DND-41 (cell line): Measurements from ENCODE around the gene TEX13B.

ENCODE experiments used
- ATAC-seq: fragments of 200-7000 bp; cut with Tn5 transposase; 3 replicates; pipeline ENCODE4 v1.9.1; 2021; ENCODE audit warnings: low read depth; ENCODE audit not compliant: insufficient read depth
- DNase-seq: peaks from one replicate; pipeline ENCODE4 v3.0.0-alpha.2; 2020
- H2AFZ ChIP-seq: 2 replicates; pipeline ENCODE4 v1.6.0; 2012; ENCODE audit warnings: low read depth, low read length
- H3K27ac ChIP-seq: 2 replicates; pipeline ENCODE4 v1.5.1; 2012; ENCODE audit warnings: low read length, inconsistent platforms
- H3K27me3 ChIP-seq: fragments of 200-600 bp; sonication (generic); 2 replicates; pipeline ENCODE4 v1.6.0; 2012; ENCODE audit warnings: low read length, mild to moderate bottlenecking, inconsistent platforms; ENCODE audit not compliant: insufficient read depth, poor library complexity
- H3K36me3 ChIP-seq: 2 replicates; pipeline ENCODE4 v1.5.1; 2012; ENCODE audit warnings: low read length, inconsistent platforms; ENCODE audit not compliant: insufficient read depth
- H3K4me1 ChIP-seq: 2 replicates; pipeline ENCODE4 v1.5.1; 2012; ENCODE audit warnings: mild to moderate bottlenecking, low read length; ENCODE audit not compliant: insufficient read depth
- H3K4me2 ChIP-seq: 2 replicates; pipeline ENCODE4 v1.6.0; 2012; ENCODE audit warnings: mild to moderate bottlenecking, moderate library complexity, low read length, inconsistent platforms; ENCODE audit not compliant: insufficient read depth
- H3K4me3 ChIP-seq, 2 experiments: fragments of 200-600 bp in 1 of 2; shearing (Covaris generic) in 1 of 2; 2 replicates each; pipeline ENCODE4 v1.5.1; 2012 to 2016; ENCODE audit warnings: inconsistent platforms in 2 of 2, low read length in 2 of 2, mild to moderate bottlenecking in 2 of 2, low read depth in 1 of 2, moderate library complexity in 1 of 2
- H3K79me2 ChIP-seq: 2 replicates; pipeline ENCODE4 v1.6.0; 2012; ENCODE audit warnings: low read length, inconsistent platforms; ENCODE audit not compliant: insufficient read depth
- H3K9ac ChIP-seq: 2 replicates; pipeline ENCODE4 v1.6.0; 2012; ENCODE audit warnings: low read depth, mild to moderate bottlenecking, inconsistent platforms, low read length, moderate library complexity
- H3K9me3 ChIP-seq: 2 replicates; pipeline ENCODE4 v1.5.1; 2012; ENCODE audit warnings: low read length, moderate library complexity, mild to moderate bottlenecking, inconsistent platforms; ENCODE audit not compliant: insufficient read depth, severe bottlenecking
- H4K20me1 ChIP-seq: 2 replicates; pipeline ENCODE4 v1.6.0; 2012; ENCODE audit warnings: low read length; ENCODE audit not compliant: insufficient read depth
- EZH2 ChIP-seq: IDR thresholded peaks from 3 replicates; pipeline ENCODE4 v1.6.1; 2012; ENCODE audit warnings: borderline replicate concordance, low read depth, mild to moderate bottlenecking, moderate library complexity, low read length, inconsistent platforms; ENCODE audit not compliant: severe bottlenecking
- TF ChIP-seq, protein P1 (sequence below): IDR thresholded peaks from 2 replicates; pipeline ENCODE4 v1.5.1; 2012; ENCODE audit warnings: borderline replicate concordance, low read length, moderate library complexity, mild to moderate bottlenecking; ENCODE audit not compliant: poor library complexity, severe bottlenecking; ENCODE audit errors: extremely low read depth

The TEX13B gene

GRCh38 chrX:107979534-107979933 lies 2.6 kb downstream of the TEX13B start:
- Histone ChIP-seq H3K79me2 (no peaks in the 10 kb centered on the region), H3K9me3 (no peaks in the 10 kb centered on the region), H3K27me3 (no peaks in the 10 kb centered on the region), H3K4me1 (no peaks in the 10 kb centered on the region), H3K27ac (no peak overlapping the region), H2AFZ (no peak overlapping the region), H3K4me3 (no peak overlapping the region), H3K4me2 (no peak overlapping the region), H3K9ac (no peak overlapping the region), H3K36me3 (no peaks in the 10 kb centered on the region), H4K20me1 (no peaks in the 10 kb centered on the region)
- ATAC-seq, result no peak
- TF ChIP-seq, protein P1, sequence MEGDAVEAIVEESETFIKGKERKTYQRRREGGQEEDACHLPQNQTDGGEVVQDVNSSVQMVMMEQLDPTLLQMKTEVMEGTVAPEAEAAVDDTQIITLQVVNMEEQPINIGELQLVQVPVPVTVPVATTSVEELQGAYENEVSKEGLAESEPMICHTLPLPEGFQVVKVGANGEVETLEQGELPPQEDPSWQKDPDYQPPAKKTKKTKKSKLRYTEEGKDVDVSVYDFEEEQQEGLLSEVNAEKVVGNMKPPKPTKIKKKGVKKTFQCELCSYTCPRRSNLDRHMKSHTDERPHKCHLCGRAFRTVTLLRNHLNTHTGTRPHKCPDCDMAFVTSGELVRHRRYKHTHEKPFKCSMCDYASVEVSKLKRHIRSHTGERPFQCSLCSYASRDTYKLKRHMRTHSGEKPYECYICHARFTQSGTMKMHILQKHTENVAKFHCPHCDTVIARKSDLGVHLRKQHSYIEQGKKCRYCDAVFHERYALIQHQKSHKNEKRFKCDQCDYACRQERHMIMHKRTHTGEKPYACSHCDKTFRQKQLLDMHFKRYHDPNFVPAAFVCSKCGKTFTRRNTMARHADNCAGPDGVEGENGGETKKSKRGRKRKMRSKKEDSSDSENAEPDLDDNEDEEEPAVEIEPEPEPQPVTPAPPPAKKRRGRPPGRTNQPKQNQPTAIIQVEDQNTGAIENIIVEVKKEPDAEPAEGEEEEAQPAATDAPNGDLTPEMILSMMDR, result no peak
- no peak for TF ChIP-seq EZH2
- no peak for DNase-seq

- H2AFZ ChIP-seq, result no peak overlapping the region
- TF ChIP-seq, protein P1, result peak; percentile 35
- TF ChIP-seq EZH2, result no peak
- no peak overlapping the region for H3K9ac ChIP-seq
- no peaks in the 10 kb centered on the region for H4K20me1 ChIP-seq
- no peak overlapping the region for H3K4me2 ChIP-seq
- no peaks in the 10 kb centered on the region for H3K36me3 ChIP-seq
- no peak overlapping the region for H3K4me3 ChIP-seq
- DNase-seq (no peak), ATAC-seq (no peak)
- H3K9me3 ChIP-seq, result no peaks in the 10 kb centered on the region
- H3K27ac ChIP-seq, result no peak overlapping the region
- H3K27me3 ChIP-seq, result no peaks in the 10 kb centered on the region
- H3K4me1 ChIP-seq, result no peaks in the 10 kb centered on the region
- no peaks in the 10 kb centered on the region for H3K79me2 ChIP-seq
Observed at GRCh38 chrX:107978707-107979307, 3.4 kb downstream of the TEX13B start.

DNA sequence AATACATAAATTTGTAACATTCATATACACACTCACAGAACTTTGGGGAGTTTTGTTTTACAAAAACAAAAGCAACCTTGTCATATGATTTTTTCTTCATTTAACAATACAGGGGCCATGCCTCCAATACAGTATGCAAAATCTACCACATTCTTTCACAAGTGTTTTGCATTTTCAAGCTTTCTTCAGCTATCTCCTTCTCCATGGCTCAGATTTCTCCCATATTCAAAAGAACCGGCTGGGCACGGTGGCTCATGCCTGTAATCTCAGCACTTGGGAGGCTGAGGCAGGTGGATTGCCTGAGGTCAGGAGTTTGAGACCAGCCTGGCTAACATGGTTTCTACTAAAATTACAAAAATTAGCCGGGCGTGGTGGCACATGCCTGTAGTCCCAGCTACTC lies 4.1 kb downstream of the TEX13B start:
- no peak overlapping the region for H3K27ac ChIP-seq
- TF ChIP-seq, protein P1, result no peak
- no peak for TF ChIP-seq EZH2

DNA sequence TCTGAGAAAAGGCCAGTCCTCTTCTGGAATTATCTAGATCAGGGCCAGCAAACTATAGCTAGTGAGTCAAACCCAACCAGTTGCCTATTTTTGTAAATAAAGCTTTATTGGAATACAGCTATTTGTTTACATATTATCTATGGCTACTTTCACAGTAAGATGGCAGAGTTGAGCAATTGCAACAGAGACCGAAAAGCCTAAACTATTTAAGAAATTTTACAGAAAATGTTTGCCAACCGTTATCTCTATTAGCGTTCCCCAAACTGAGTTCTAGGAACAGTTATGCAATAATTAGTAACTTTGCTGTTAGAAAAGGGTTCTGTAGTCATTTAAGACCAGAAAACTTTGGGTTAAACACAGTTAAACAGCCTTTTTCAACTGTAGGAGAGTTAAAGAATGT lies 10.5 kb downstream of the TEX13B start:
- Histone ChIP-seq H3K4me3 (no peak overlapping the region), H3K4me2 (no peak overlapping the region), H3K79me2 (no peaks in the 10 kb centered on the region), H3K36me3 (no peaks in the 10 kb centered on the region), H3K27me3 (no peaks in the 10 kb centered on the region), H2AFZ (no peak overlapping the region), H3K27ac (no peak overlapping the region), H3K4me1 (no peaks in the 10 kb centered on the region), H3K9ac (no peak overlapping the region), H3K9me3 (no peaks in the 10 kb centered on the region), H4K20me1 (no peaks in the 10 kb centered on the region)
- ATAC-seq (no peak), DNase-seq (no peak)
- TF ChIP-seq EZH2, result no peak
- TF ChIP-seq, protein P1, result no peak

More for the DNA sequence above, 4.1 kb downstream of the TEX13B start:
- no peak for DNase-seq
- H4K20me1 ChIP-seq, result no peaks in the 10 kb centered on the region
- ATAC-seq, result no peak
- H3K9ac ChIP-seq, result no peak overlapping the region
- H3K4me1 ChIP-seq, result no peaks in the 10 kb centered on the region
- no peaks in the 10 kb centered on the region for H3K27me3 ChIP-seq
- no peak overlapping the region for H2AFZ ChIP-seq
- H3K4me2 ChIP-seq, result no peak overlapping the region
- no peaks in the 10 kb centered on the region for H3K9me3 ChIP-seq
- no peaks in the 10 kb centered on the region for H3K36me3 ChIP-seq
- H3K79me2 ChIP-seq, result no peaks in the 10 kb centered on the region
- H3K4me3 ChIP-seq, result no peak overlapping the region
